Measurements from ENCODE around the gene SKIL.
"Not testable (repeated sequence)": the region's sequence is repeated elsewhere in the genome, so short reads cannot be mapped to it uniquely, and the experiment has no call there.

Gene SKIL

GRCh38 chr3:170322566-170323269, 34.8 kb upstream of the SKIL start:
- TF ChIP-seq CTCF (conservative IDR thresholded peaks at IDR 0.05; ENCODE audit: low read depth), result no peak
- no peak for DNase-seq (ENCODE audit: low spot score)
- ChIA-PET CTCF (no interaction called here), POLR2A (ENCODE audit: low non-redundant PET) (interaction anchor here (0.7 kb wide), 1 partner anchor 35 kb away, joined by 5 read pairs; the partner anchor contains the start of gene SKIL)
- H3K27ac ChIP-seq, result no peak overlapping the region

- POLR2A ChIA-PET (ENCODE audit: low non-redundant PET), result interaction anchor here (0.7 kb wide), 1 partner anchor 34 kb away, joined by 5 read pairs; the partner anchor contains the start of gene SKIL
- no peak overlapping the region for H3K27ac ChIP-seq
- CTCF ChIA-PET, result no interaction called here
- no peak for TF ChIP-seq CTCF (conservative IDR thresholded peaks at IDR 0.05; ENCODE audit: low read depth)
- DNase-seq (ENCODE audit: low spot score), result no peak
Measured at GRCh38 chr3:170323331-170323730, 34.2 kb upstream of the SKIL start.

- no peak for DNase-seq (ENCODE audit: low spot score)
- POLR2A ChIA-PET (ENCODE audit: low non-redundant PET), result no interaction called here
- TF ChIP-seq CTCF (conservative IDR thresholded peaks at IDR 0.05; ENCODE audit: low read depth), result no peak
- CTCF ChIA-PET, result interaction anchor here (1.2 kb wide), 1 partner anchor 31 kb away, joined by 3 read pairs; no protein-coding TSS in a partner anchor
- no peak overlapping the region for H3K27ac ChIP-seq
Measured at GRCh38 chr3:170324962-170325361, 32.6 kb upstream of the SKIL start.

- no peak overlapping the region for H3K27ac ChIP-seq
- POLR2A ChIA-PET (ENCODE audit: low non-redundant PET), result no interaction called here
- TF ChIP-seq CTCF (conservative IDR thresholded peaks at IDR 0.05; ENCODE audit: low read depth), result no peak
- CTCF ChIA-PET, result interaction anchor here (0.6 to 0.8 kb wide), 2 partner anchors 521 to 830 kb away, joined by 3 read pairs; no protein-coding TSS in a partner anchor
- DNase-seq (ENCODE audit: low spot score), result no peak
Measured at GRCh38 chr3:170327040-170327808, 30.3 kb upstream of the SKIL start.

DNA sequence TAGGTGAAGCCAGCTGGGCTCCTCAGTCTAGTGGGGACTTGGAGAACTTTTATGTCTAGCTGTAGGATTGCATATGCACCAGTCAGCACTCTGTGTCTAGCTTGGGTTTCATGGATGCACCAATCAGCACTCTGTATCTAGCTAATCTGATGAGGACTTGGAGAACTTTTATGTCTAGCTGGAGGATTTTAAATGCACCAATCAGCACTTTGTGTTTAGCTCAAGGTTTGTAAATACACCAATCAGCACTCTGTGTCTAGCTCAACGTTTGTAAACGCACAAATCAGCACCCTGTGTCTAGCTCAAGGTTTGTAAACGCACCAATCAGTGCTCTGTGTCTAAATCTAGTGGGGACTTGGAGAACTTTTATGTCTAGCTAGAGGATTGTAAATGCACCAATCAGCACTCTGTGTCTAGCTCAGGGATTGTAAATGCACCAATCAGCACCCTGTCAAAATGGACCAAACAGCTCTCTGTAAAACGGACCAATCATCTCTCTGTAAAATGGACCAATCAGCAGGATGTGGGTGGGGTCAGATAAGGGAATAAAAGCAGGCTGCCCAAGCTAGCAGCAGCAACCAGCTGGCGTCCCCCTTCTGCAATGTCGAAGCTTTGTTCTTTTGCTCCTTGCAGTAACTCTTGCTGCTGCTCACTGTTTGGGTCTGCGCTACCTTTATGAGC, 29.5 kb upstream of the SKIL start:
- H3K27ac ChIP-seq; DNase-seq (ENCODE audit: low spot score); POLR2A ChIA-PET (ENCODE audit: low non-redundant PET): not testable (repeated sequence)
- CTCF ChIA-PET, result interaction anchor here (0.6 to 0.8 kb wide), 2 partner anchors 521 to 831 kb away, joined by 3 read pairs; no protein-coding TSS in a partner anchor

DNA sequence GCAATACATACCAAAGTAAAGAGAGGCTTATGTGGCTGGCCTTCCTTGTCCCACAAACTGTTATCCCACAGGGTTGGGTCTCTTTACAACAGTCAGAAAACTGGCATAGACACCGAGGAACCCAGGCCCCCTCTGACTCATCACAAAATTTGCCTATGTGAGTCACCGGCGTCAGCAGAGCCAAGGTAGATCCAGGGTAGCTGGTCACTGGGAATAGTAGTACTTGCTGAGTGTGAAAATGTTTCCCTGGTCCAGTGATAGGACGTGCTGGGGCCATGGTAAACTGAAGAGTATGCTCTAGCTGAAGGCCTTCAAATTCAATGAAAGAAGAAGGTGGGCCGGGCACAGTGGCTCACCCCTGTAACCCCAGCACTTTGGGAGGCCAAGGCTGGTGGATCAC, 27.1 kb upstream of the SKIL start:
- no peak for TF ChIP-seq CTCF (conservative IDR thresholded peaks at IDR 0.05; ENCODE audit: low read depth)
- POLR2A ChIA-PET (ENCODE audit: low non-redundant PET), result no interaction called here
- CTCF ChIA-PET, result no interaction called here
- peak; percentile 75 for DNase-seq (ENCODE audit: low spot score)
- peak overlapping the region; percentile 46 for H3K27ac ChIP-seq
